HG02943 (cell line): ENCODE data around the gene ATXN10.

Source experiments
- ATAC-seq: cut with Tn5 transposase; IDR thresholded peaks from one replicate; pipeline ENCODE4 v1.9.1; 2021; ENCODE audit warnings: mild to moderate bottlenecking, low read depth, moderate library complexity; ENCODE audit not compliant: unreplicated experiment

ATXN10 gene

GRCh38 chr22:45807156-45807915 is 135.7 kb downstream of the ATXN10 start:
- no peak for ATAC-seq

- no peak for ATAC-seq
Observed at GRCh38 chr22:45812910-45813309, 141.3 kb downstream of the ATXN10 start.

GRCh38 chr22:45814198-45814597 is 142.6 kb downstream of the ATXN10 start:
- no peak for ATAC-seq

- no peak for ATAC-seq
Observed at GRCh38 chr22:45816776-45817175, 145.1 kb downstream of the ATXN10 start.

GRCh38 chr22:45817745-45818423 is 146.2 kb downstream of the ATXN10 start:
- ATAC-seq = no peak

GRCh38 chr22:45818424-45819085 is 146.9 kb downstream of the ATXN10 start:
- no peak for ATAC-seq

GRCh38 chr22:45819305-45819704 is 147.7 kb downstream of the ATXN10 start:
- no peak for ATAC-seq

- no peak for ATAC-seq
Observed at GRCh38 chr22:45823336-45823735, 151.7 kb downstream of the ATXN10 start.

- ATAC-seq = no peak
Observed at GRCh38 chr22:45826520-45826919, 154.9 kb downstream of the ATXN10 start.

GRCh38 chr22:45828841-45829240 is 157.2 kb downstream of the ATXN10 start:
- ATAC-seq = no peak

GRCh38 chr22:45830531-45831245 is 159.1 kb downstream of the ATXN10 start:
- no peak for ATAC-seq

- no peak for ATAC-seq
Observed at GRCh38 chr22:45831394-45831793, 159.8 kb downstream of the ATXN10 start.

GRCh38 chr22:45832180-45832579 is 160.5 kb downstream of the ATXN10 start:
- ATAC-seq = no peak

- ATAC-seq = no peak
Observed at GRCh38 chr22:45832959-45833580, 161.4 kb downstream of the ATXN10 start.

- no peak for ATAC-seq
Observed at GRCh38 chr22:45833613-45834012, 162.0 kb downstream of the ATXN10 start.

GRCh38 chr22:45834241-45834640 is 162.6 kb downstream of the ATXN10 start:
- no peak for ATAC-seq

- no peak for ATAC-seq
Observed at GRCh38 chr22:45834795-45835194, 163.2 kb downstream of the ATXN10 start.

- ATAC-seq = no peak
Observed at GRCh38 chr22:45836418-45837169, 165.0 kb downstream of the ATXN10 start.

- ATAC-seq = no peak
Observed at GRCh38 chr22:45837508-45837907, 165.9 kb downstream of the ATXN10 start.
